GM13977 (cell line): Measurements from ENCODE around the gene MAGIX.

Experiments used
- DNase-seq: peaks from one replicate; pipeline ENCODE4 v3.0.0; 2012; ENCODE audit warnings: low spot score
- in situ Hi-C: fragments of 300-500 bp; cut with MboI; formaldehyde crosslinking; loops from one replicate; pipeline ENCODE4 v1.12.0; 2022; ENCODE audit warnings: low sequenced_read_pairs, low pct_unique_long_range_greater_than_20kb, mixed read lengths, inconsistent platforms; ENCODE audit not compliant: unreplicated experiment
- TF ChIP-seq, protein P1 (sequence below): IDR thresholded peaks from 2 replicates; pipeline ENCODE4 v1.5.1; 2012; ENCODE audit warnings: mild to moderate bottlenecking, control low read depth; ENCODE audit not compliant: insufficient read depth; ENCODE audit errors: extremely low read depth, missing control alignments

Gene MAGIX

GRCh38 chrX:49211074-49211473, 48.5 kb downstream of the MAGIX start:
- TF ChIP-seq, protein P1, sequence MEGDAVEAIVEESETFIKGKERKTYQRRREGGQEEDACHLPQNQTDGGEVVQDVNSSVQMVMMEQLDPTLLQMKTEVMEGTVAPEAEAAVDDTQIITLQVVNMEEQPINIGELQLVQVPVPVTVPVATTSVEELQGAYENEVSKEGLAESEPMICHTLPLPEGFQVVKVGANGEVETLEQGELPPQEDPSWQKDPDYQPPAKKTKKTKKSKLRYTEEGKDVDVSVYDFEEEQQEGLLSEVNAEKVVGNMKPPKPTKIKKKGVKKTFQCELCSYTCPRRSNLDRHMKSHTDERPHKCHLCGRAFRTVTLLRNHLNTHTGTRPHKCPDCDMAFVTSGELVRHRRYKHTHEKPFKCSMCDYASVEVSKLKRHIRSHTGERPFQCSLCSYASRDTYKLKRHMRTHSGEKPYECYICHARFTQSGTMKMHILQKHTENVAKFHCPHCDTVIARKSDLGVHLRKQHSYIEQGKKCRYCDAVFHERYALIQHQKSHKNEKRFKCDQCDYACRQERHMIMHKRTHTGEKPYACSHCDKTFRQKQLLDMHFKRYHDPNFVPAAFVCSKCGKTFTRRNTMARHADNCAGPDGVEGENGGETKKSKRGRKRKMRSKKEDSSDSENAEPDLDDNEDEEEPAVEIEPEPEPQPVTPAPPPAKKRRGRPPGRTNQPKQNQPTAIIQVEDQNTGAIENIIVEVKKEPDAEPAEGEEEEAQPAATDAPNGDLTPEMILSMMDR: no peak
- in situ Hi-C loops: no loop called here
- DNase-seq: no peak

DNA sequence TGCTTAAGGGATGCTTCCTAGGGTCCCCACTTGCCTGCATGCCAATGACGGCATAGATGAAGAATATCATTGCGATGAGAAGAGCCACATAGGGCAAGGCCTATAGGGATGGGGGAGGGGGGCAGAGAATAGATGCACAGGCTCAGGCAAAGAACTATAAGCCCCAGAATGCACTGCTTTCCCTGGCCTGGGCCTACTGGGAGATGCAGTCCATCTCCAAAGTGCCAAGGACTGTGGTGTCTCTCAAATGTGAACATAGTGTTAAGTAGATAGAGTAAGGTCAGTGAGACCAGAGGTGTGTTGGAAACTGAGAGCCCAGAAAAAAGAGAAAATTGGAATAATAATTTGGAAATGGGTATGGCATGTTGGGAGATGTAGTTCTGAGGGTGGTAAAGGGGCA, 49.7 kb downstream of the MAGIX start:
- no peak for DNase-seq
- TF ChIP-seq, protein P1: no peak
- in situ Hi-C loops: no loop called here

GRCh38 chrX:49212861-49213260, 50.3 kb downstream of the MAGIX start:
- TF ChIP-seq, protein P1: no peak
- DNase-seq: no peak
- in situ Hi-C loops: no loop called here

DNA sequence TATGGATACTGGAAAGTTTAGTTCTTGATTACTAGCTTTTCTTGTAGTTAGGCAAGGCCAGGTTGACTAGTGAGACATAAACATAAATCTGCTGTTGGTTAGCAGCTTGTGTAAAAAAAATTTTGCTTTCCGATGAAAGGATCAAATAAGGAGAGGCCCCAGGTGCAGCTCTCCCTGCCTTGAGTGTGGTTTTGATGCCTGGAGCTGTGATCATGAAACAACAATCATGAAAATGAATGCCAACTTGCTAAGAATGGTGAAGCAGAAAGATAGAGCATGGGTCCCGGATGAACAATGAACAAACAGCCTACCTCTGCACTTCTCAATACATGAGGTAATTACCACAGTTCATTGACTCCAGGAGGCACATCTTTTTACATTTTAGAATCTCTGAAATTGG, 51.9 kb downstream of the MAGIX start:
- in situ Hi-C loops: no loop called here
- DNase-seq: no peak
- TF ChIP-seq, protein P1: no peak

GRCh38 chrX:49214996-49215526, 52.5 kb downstream of the MAGIX start:
- in situ Hi-C loops: no loop called here
- TF ChIP-seq, protein P1: no peak
- DNase-seq: no peak
